ENCODE data around the gene HAO2.
"Not testable (repeated sequence)": the region's sequence is repeated elsewhere in the genome, so short reads cannot be mapped to it uniquely, and the experiment has no call there.

HAO2 gene

GRCh38 chr1:119368554-119368953, at the start of gene HAO2:
Gene HAO2, plus strand, starts transcription at chr1:119368785. Its CDS starts 12,301 bp downstream, at chr1:119381086.
- DNase-seq (ENCODE audit: low read depth in 2 of 2) = no peak

- DNase-seq (ENCODE audit: low read depth in 2 of 2) = no peak
Observed at GRCh38 chr1:119320100-119320499, 48.5 kb upstream of the HAO2 start.

- no peak for DNase-seq (ENCODE audit: low read depth in 2 of 2)
Observed at GRCh38 chr1:119321666-119322419, 46.7 kb upstream of the HAO2 start.

GRCh38 chr1:119323216-119323982, 45.2 kb upstream of the HAO2 start:
- no peak for DNase-seq (ENCODE audit: low read depth in 2 of 2)

GRCh38 chr1:119324198-119324597, 44.4 kb upstream of the HAO2 start:
- DNase-seq (ENCODE audit: low read depth in 2 of 2) = no peak

- no peak for DNase-seq (ENCODE audit: low read depth in 2 of 2)
Observed at GRCh38 chr1:119326251-119326650, 42.3 kb upstream of the HAO2 start.

GRCh38 chr1:119327094-119327449, 41.5 kb upstream of the HAO2 start:
- no peak for DNase-seq (ENCODE audit: low read depth in 2 of 2)

- no peak for DNase-seq (ENCODE audit: low read depth in 2 of 2)
Observed at GRCh38 chr1:119327450-119328155, 41.0 kb upstream of the HAO2 start.

- no peak for DNase-seq (ENCODE audit: low read depth in 2 of 2)
Observed at GRCh38 chr1:119329541-119330461, 38.8 kb upstream of the HAO2 start.

- no peak for DNase-seq (ENCODE audit: low read depth in 2 of 2)
Observed at GRCh38 chr1:119330466-119331189, 38.0 kb upstream of the HAO2 start.

- DNase-seq (ENCODE audit: low read depth in 2 of 2) = no peak
Observed at GRCh38 chr1:119331190-119331515, 37.4 kb upstream of the HAO2 start.

- no peak for DNase-seq (ENCODE audit: low read depth in 2 of 2)
Observed at GRCh38 chr1:119331915-119332314, 36.7 kb upstream of the HAO2 start.

- no peak for DNase-seq (ENCODE audit: low read depth in 2 of 2)
Observed at GRCh38 chr1:119332622-119333021, 36.0 kb upstream of the HAO2 start.

GRCh38 chr1:119333163-119333896, 35.3 kb upstream of the HAO2 start:
- no peak for DNase-seq (ENCODE audit: low read depth in 2 of 2)

- not testable (repeated sequence) for DNase-seq (ENCODE audit: low read depth in 2 of 2)
Observed at GRCh38 chr1:119333897-119334250, 34.7 kb upstream of the HAO2 start.

- no peak for DNase-seq (ENCODE audit: low read depth in 2 of 2)
Observed at GRCh38 chr1:119336848-119337247, 31.7 kb upstream of the HAO2 start.

GRCh38 chr1:119338004-119338403, 30.6 kb upstream of the HAO2 start:
- no peak for DNase-seq (ENCODE audit: low read depth in 2 of 2)

GRCh38 chr1:119338757-119339156, 29.8 kb upstream of the HAO2 start:
- DNase-seq (ENCODE audit: low read depth in 2 of 2) = no peak

GRCh38 chr1:119340861-119341261, 27.7 kb upstream of the HAO2 start:
- DNase-seq (ENCODE audit: low read depth in 2 of 2) = no peak

GRCh38 chr1:119341372-119341947, 27.1 kb upstream of the HAO2 start:
- DNase-seq (ENCODE audit: low read depth in 2 of 2) = no peak
